Esophagus squamous epithelium (tissue), 5 donors: ENCODE measurements around the gene KIF26B. TPM values are rescaled to one million over a fixed set of nuclear protein-coding genes. Genes with fewer than 3 reads are reported as not detected.

ENCODE experiments used
- DNase-seq: peaks from one replicate; lab custom pipeline; 2025; lab: John Stamatoyannopoulos, UW
- H3K27ac ChIP-seq, 4 donors: fragments of 200-600 bp; sonication (generic); one replicate each; pipeline ENCODE4 v1.5.1; 2016 to 2019; ENCODE audit warnings: mild to moderate bottlenecking in 1 of 4
- H3K27me3 ChIP-seq, 4 donors: fragments of 200-600 bp; sonication (generic); 1 replicate in 3 of 4; 2 replicates in 1 of 4; pipeline versions ENCODE4 v1.5.1 to v1.6.0; 2017 to 2021; ENCODE audit warnings: antibody characterized with exemption in 1 of 4
- H3K36me3 ChIP-seq, 3 donors: fragments of 200-600 bp; sonication (generic); one replicate each; pipeline ENCODE4 v1.5.1; 2016 to 2019
- H3K4me1 ChIP-seq, 3 donors: fragments of 200-600 bp; sonication (generic); one replicate each; pipeline ENCODE4 v1.5.1; 2017 to 2019
- H3K4me3 ChIP-seq, 4 donors: fragments of 200-600 bp; sonication (generic); 1 replicate in 3 of 4; 2 replicates in 1 of 4; pipeline ENCODE4 v1.5.1; 2016 to 2019; ENCODE audit warnings: mild to moderate bottlenecking in 2 of 4, moderate library complexity in 1 of 4
- H3K9me3 ChIP-seq, 3 donors: fragments of 200-600 bp; sonication (generic); one replicate each; pipeline ENCODE4 v1.5.1; 2016 to 2019
- POLR2A ChIP-seq, 4 donors: fragments of 450-650 bp; IDR thresholded peaks; one replicate each; pipeline ENCODE4 v1.6.1; 2017; ENCODE audit warnings: antibody characterized with exemption in 4 of 4, mild to moderate bottlenecking in 4 of 4, moderate library complexity in 3 of 4
- WGBS, 2 donors: methylation state at CpG; one replicate each; pipeline ENCODE4 v1.1.5; 2018; 5-methylcytosine and 5-hydroxymethylcytosine counted together
- intact Hi-C: fragments of 100-400 bp; cut with DNase I; formaldehyde crosslinking; loops from one replicate; pipeline ENCODE4 v1.15.0; 2022
- total RNA-seq, 4 donors: library from RNA; depleted of rRNA; stranded (reverse); fragments of >200 nt; gene quantifications; one replicate each; pipeline ENCODE4 v1.1.0, GENCODE V29; 2016
- TF ChIP-seq, protein P1 (sequence below), 6 experiments: fragments of 450-650 bp in 4 of 6; fragments of 200-600 bp in 2 of 6; sonication (generic) in 2 of 6; IDR thresholded peaks; one replicate each; pipeline ENCODE4 v1.5.1; 2016 to 2019; ENCODE audit warnings: antibody characterized with exemption in 6 of 6, mild to moderate bottlenecking in 4 of 6, moderate library complexity in 4 of 6
- donor health status: DM: yes; HTN: yes; CAD: no.

KIF26B gene
- total RNA-seq, 4 donors from 2014 or later: 0.23 to 2.7 (median 1.0) TPM

DNA sequence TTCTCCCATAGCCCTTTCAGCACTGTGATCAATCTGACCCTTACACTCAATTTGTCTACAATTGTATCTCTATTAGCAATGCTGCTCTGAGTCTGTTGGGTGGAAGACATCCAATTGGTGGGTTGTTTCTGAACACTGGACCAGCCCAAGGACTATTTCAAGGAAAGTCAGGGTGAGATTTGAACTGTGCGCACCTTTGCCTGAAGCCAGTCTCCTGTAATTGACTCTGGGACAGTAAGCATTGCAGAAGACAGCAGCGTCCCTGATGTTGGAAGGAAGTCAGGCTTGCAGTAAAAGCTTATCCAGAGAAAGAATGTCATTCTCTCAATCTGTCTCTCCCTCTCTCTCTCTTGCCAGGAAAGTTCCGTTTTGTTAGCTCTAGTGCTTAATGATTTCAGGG lies 233.9 kb downstream of the KIF26B start:
- no peak for DNase-seq
- WGBS, 2 donors: 71 to 73% methylated on average over 3 of the region's 3 CpGs
- peak overlapping the region in 1 of 4 donors; percentile 15 for H3K4me3 ChIP-seq
- H3K4me1 ChIP-seq: no peaks in the 10 kb centered on the region
- intact Hi-C loops: no loop called here
- no peak overlapping the region for H3K27ac ChIP-seq
- no peaks in the 10 kb centered on the region for H3K36me3 ChIP-seq
- TF ChIP-seq POLR2A (IDR thresholded peaks at IDR 0.05): no peak
- TF ChIP-seq, protein P1, sequence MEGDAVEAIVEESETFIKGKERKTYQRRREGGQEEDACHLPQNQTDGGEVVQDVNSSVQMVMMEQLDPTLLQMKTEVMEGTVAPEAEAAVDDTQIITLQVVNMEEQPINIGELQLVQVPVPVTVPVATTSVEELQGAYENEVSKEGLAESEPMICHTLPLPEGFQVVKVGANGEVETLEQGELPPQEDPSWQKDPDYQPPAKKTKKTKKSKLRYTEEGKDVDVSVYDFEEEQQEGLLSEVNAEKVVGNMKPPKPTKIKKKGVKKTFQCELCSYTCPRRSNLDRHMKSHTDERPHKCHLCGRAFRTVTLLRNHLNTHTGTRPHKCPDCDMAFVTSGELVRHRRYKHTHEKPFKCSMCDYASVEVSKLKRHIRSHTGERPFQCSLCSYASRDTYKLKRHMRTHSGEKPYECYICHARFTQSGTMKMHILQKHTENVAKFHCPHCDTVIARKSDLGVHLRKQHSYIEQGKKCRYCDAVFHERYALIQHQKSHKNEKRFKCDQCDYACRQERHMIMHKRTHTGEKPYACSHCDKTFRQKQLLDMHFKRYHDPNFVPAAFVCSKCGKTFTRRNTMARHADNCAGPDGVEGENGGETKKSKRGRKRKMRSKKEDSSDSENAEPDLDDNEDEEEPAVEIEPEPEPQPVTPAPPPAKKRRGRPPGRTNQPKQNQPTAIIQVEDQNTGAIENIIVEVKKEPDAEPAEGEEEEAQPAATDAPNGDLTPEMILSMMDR (IDR thresholded peaks at IDR 0.05): no peak
- peaks cover 0 to 5% (median 0%) of the 10 kb centered on the region in 4 donors for H3K27me3 ChIP-seq
- no peaks in the 10 kb centered on the region for H3K9me3 ChIP-seq

GRCh38 chr1:245389873-245390272 lies 235.1 kb downstream of the KIF26B start:
- intact Hi-C loops: no loop called here
- 94 to 95% methylated on average over 7 of the region's 7 CpGs for WGBS, 2 donors
- DNase-seq: no peak
- Histone ChIP-seq H3K27ac (no peak overlapping the region), H3K4me3 (no peak overlapping the region), H3K27me3 (no peaks in the 10 kb centered on the region), H3K36me3 (no peaks in the 10 kb centered on the region), H3K9me3 (no peaks in the 10 kb centered on the region), H3K4me1 (no peaks in the 10 kb centered on the region)
- TF ChIP-seq, protein P1 (IDR thresholded peaks at IDR 0.05): no peak
- no peak for TF ChIP-seq POLR2A (IDR thresholded peaks at IDR 0.05)

DNA sequence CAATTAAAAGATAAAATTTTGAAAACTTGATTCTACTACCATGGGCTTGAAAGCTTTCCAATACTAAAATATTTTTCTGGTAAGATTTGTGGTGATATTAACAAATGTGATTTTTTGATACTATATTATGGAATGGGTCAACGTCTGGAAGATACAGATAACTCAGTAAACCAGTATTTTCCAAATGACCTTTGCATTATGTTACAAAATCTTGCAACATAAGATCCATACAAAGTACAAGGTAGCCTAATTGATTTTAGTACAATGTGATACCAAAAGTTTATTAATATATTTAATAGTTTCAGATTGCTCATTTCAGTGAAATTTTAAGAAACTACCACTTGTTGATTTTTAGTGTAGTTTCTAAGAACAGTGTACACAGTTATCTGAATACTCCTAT lies 236.2 kb downstream of the KIF26B start:
- DNase-seq: no peak
- intact Hi-C loops: no loop called here
- WGBS, 2 donors: 76 to 77% methylated on average over 1 of the region's 1 CpG
- no peaks in the 10 kb centered on the region for H3K9me3 ChIP-seq
- H3K4me3 ChIP-seq: no peak overlapping the region
- no peak overlapping the region for H3K27ac ChIP-seq
- TF ChIP-seq POLR2A (IDR thresholded peaks at IDR 0.05): no peak
- TF ChIP-seq, protein P1 (IDR thresholded peaks at IDR 0.05): no peak
- H3K36me3 ChIP-seq: no peaks in the 10 kb centered on the region
- no peaks in the 10 kb centered on the region for H3K4me1 ChIP-seq
- no peaks in the 10 kb centered on the region for H3K27me3 ChIP-seq

GRCh38 chr1:245393694-245394093 lies 238.9 kb downstream of the KIF26B start:
- intact Hi-C loops: no loop called here
- H3K4me1 ChIP-seq: no peaks in the 10 kb centered on the region
- WGBS, 2 donors: 65 to 79% methylated on average over 3 of the region's 3 CpGs
- H3K9me3 ChIP-seq: no peaks in the 10 kb centered on the region
- no peak overlapping the region for H3K27ac ChIP-seq
- H3K36me3 ChIP-seq: no peaks in the 10 kb centered on the region
- TF ChIP-seq POLR2A (IDR thresholded peaks at IDR 0.05): no peak
- TF ChIP-seq, protein P1 (IDR thresholded peaks at IDR 0.05): no peak
- no peak overlapping the region for H3K4me3 ChIP-seq
- no peaks in the 10 kb centered on the region for H3K27me3 ChIP-seq
- DNase-seq: no peak

- Histone ChIP-seq H3K27me3 (no peaks in the 10 kb centered on the region), H3K4me1 (no peaks in the 10 kb centered on the region), H3K27ac (no peak overlapping the region), H3K36me3 (no peaks in the 10 kb centered on the region), H3K9me3 (no peaks in the 10 kb centered on the region), H3K4me3 (no peak overlapping the region)
- WGBS, 2 donors: 73 to 75% methylated on average over 4 of the region's 4 CpGs
- TF ChIP-seq, protein P1 (IDR thresholded peaks at IDR 0.05): no peak
- TF ChIP-seq POLR2A (IDR thresholded peaks at IDR 0.05): no peak
- intact Hi-C loops: no loop called here
- DNase-seq: no peak
Observed at GRCh38 chr1:245395680-245396079, 240.9 kb downstream of the KIF26B start.
